ENCODE measurements around the gene BMPR1B.

Gene BMPR1B

GRCh38 chr4:95183656-95184408 is 426.1 kb downstream of the BMPR1B start:
- no peak for TF ChIP-seq KLF16 (tag by site-specific recombination; IDR thresholded peaks at IDR 0.05)
- TF ChIP-seq TCF7L2 (IDR thresholded peaks at IDR 0.05; ENCODE audit: borderline replicate concordance, low read depth, low read length): no peak
- TF ChIP-seq GFI1B (tag by site-specific recombination; IDR thresholded peaks at IDR 0.05): no peak
- no peak for TF ChIP-seq ZNF768 (tag by site-specific recombination; IDR thresholded peaks at IDR 0.05)
- no peak for TF ChIP-seq WT1 (tag by site-specific recombination; IDR thresholded peaks at IDR 0.05)
- TF ChIP-seq ZNF624 (tag by site-specific recombination; IDR thresholded peaks at IDR 0.05): no peak
- TF ChIP-seq YY2 (tag by site-specific recombination; IDR thresholded peaks at IDR 0.05): no peak
- no peak for TF ChIP-seq ZNF175 (tag by site-specific recombination; IDR thresholded peaks at IDR 0.05)
- no peak for TF ChIP-seq PRDM4 (tag by site-specific recombination; IDR thresholded peaks at IDR 0.05)
- no peak for TF ChIP-seq ZNF169 (tag by site-specific recombination; IDR thresholded peaks at IDR 0.05)
- TF ChIP-seq ZNF280C (tag by site-specific recombination; IDR thresholded peaks at IDR 0.05): no peak
- TF ChIP-seq ZNF366 (tag by site-specific recombination; conservative IDR thresholded peaks at IDR 0.05): no peak
- TF ChIP-seq ZNF791 (tag by site-specific recombination; IDR thresholded peaks at IDR 0.05): no peak
- TF ChIP-seq ZBTB44 (tag by site-specific recombination; IDR thresholded peaks at IDR 0.05): no peak
- no peak for TF ChIP-seq ZNF610 (tag by site-specific recombination; IDR thresholded peaks at IDR 0.05; ENCODE audit: borderline replicate concordance)
- TF ChIP-seq SALL2 (tag by site-specific recombination; IDR thresholded peaks at IDR 0.05; ENCODE audit: borderline replicate concordance): no peak
- TF ChIP-seq ZNF133 (tag by site-specific recombination; IDR thresholded peaks at IDR 0.05): no peak
- no peak for TF ChIP-seq ZNF292 (tag by site-specific recombination; IDR thresholded peaks at IDR 0.05; ENCODE audit: borderline replicate concordance, low read depth)
- TF ChIP-seq ZNF513 (tag by site-specific recombination; IDR thresholded peaks at IDR 0.05): no peak
- TF ChIP-seq ZNF488 (tag by site-specific recombination; IDR thresholded peaks at IDR 0.05): no peak
- Histone ChIP-seq H3K36me3 (ENCODE audit: control insufficient read depth in 2 of 2, insufficient read depth in 1 of 2, low read length in 2 of 2) (no peaks in the 10 kb centered on the region), H3K27ac (ENCODE audit: extremely low read depth, low read depth, low read length) (no peak overlapping the region), H3K4me3 (ENCODE audit: low read depth, low read length) (no peak overlapping the region), H3K9me3 (ENCODE audit: control insufficient read depth, insufficient read depth, low read depth, low read length) (no peaks in the 10 kb centered on the region), H3K4me1 (ENCODE audit: control insufficient read depth, insufficient read depth, low read length) (no peaks in the 10 kb centered on the region)
- CTCF ChIA-PET: interaction anchor here (1.0 to 1.1 kb wide), 2 partner anchors 17 to 21 kb away, joined by 3 to 4 read pairs; no protein-coding TSS in a partner anchor
- POLR2A ChIA-PET: no interaction called here

Measured in HEK293 (cell line).